ENCODE results near the gene GP1BB. TPM values are rescaled to one million over a fixed set of nuclear protein-coding genes. Genes with fewer than 3 reads are reported as not detected.

Gene GP1BB
- polyA plus RNA-seq, 1 experiment, result 0.20 TPM

- no peak for DNase-seq (ENCODE audit: low read depth, low spot score)
- Histone ChIP-seq H3K9me3 (ENCODE audit: control insufficient read depth, insufficient read depth, low read length) (no peaks in the 10 kb centered on the region; the same call in 1 of the 2 replicates), H3K4me3 (ENCODE audit: low read depth, low read length) (no peak overlapping the region), H3K27me3 (ENCODE audit: control insufficient read depth, insufficient read depth, low read length) (peaks cover 25% of the 10 kb centered on the region), H3K27ac (ENCODE audit: low read depth, low read length) (no peak overlapping the region)
- no peak for TF ChIP-seq CTCF (IDR thresholded peaks at IDR 0.05; ENCODE audit: low read depth, low read length)
- ChIA-PET CTCF (interaction anchor here (1.2 kb wide), 1 partner anchor 9 kb away, joined by 3 read pairs; no protein-coding TSS in a partner anchor), POLR2A (no interaction called here)
Observed at GRCh38 chr22:19688301-19689290, 34.7 kb upstream of the GP1BB start.

GRCh38 chr22:19689408-19689807, 33.9 kb upstream of the GP1BB start:
- H3K9me3 ChIP-seq (ENCODE audit: control insufficient read depth, insufficient read depth, low read length), result no peaks in the 10 kb centered on the region; the same call in 1 of the 2 replicates
- H3K27me3 ChIP-seq (ENCODE audit: control insufficient read depth, insufficient read depth, low read length), result peaks cover 25% of the 10 kb centered on the region
- H3K27ac ChIP-seq (ENCODE audit: low read depth, low read length), result no peak overlapping the region
- no peak overlapping the region for H3K4me3 ChIP-seq (ENCODE audit: low read depth, low read length)
- ChIA-PET CTCF (interaction anchor here (1.0 to 1.2 kb wide), 3 partner anchors 10 to 14 kb away, joined by 3 to 5 read pairs (median 3); no protein-coding TSS in a partner anchor), POLR2A (no interaction called here)
- no peak for DNase-seq (ENCODE audit: low read depth, low spot score)
- TF ChIP-seq CTCF (IDR thresholded peaks at IDR 0.05; ENCODE audit: low read depth, low read length), result no peak

GRCh38 chr22:19691007-19691720, 32.2 kb upstream of the GP1BB start:
- TF ChIP-seq CTCF (IDR thresholded peaks at IDR 0.05; ENCODE audit: low read depth, low read length), result no peak
- peaks cover 22% of the 10 kb centered on the region for H3K27me3 ChIP-seq (ENCODE audit: control insufficient read depth, insufficient read depth, low read length)
- no peak overlapping the region for H3K27ac ChIP-seq (ENCODE audit: low read depth, low read length)
- DNase-seq (ENCODE audit: low read depth, low spot score), result no peak
- H3K4me3 ChIP-seq (ENCODE audit: low read depth, low read length), result peak overlapping the region; percentile 45
- CTCF ChIA-PET, result no interaction called here
- peaks cover 5% of the 10 kb centered on the region; the same call in 1 of the 2 replicates for H3K9me3 ChIP-seq (ENCODE audit: control insufficient read depth, insufficient read depth, low read length)
- POLR2A ChIA-PET, result no interaction called here

DNA sequence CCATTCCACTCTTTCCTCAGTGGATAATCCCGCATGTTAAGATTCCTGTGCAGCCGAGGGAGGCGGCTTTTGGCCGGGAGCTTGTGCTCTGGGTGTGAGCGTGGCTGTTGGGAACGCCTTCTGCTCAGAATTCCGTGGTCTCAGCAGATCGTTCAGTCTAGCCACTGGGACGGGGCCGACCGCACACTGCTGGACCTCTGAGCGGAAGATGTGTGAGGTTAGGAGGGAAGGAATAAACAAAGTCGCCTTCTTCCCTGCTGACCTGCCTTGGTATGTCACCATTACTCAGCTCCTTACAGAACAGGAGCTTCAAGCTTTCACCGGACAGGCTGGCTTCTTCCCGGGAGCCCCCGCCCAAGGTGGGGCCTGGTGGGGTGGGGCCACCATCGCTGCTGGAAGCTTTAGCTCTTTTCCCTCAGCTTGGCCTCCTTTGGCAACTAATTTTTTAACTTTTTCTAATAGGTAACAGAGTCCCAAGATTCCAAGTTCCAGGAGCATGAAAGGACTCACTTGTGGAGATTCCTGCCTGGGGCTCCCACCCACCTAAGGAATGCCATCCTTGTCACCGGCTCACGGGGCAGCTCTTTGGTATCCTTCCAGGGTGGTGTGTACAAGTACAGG, 31.5 kb upstream of the GP1BB start:
- DNase-seq (ENCODE audit: low read depth, low spot score), result peak; percentile 26
- CTCF ChIA-PET, result no interaction called here
- peaks cover 5% of the 10 kb centered on the region; the same call in 1 of the 2 replicates for H3K9me3 ChIP-seq (ENCODE audit: control insufficient read depth, insufficient read depth, low read length)
- peak overlapping the region; percentile 45 for H3K4me3 ChIP-seq (ENCODE audit: low read depth, low read length)
- no peak for TF ChIP-seq CTCF (IDR thresholded peaks at IDR 0.05; ENCODE audit: low read depth, low read length)
- peak overlapping the region; percentile 47 for H3K27ac ChIP-seq (ENCODE audit: low read depth, low read length)
- POLR2A ChIA-PET, result no interaction called here
- peaks cover 17% of the 10 kb centered on the region for H3K27me3 ChIP-seq (ENCODE audit: control insufficient read depth, insufficient read depth, low read length)
